Activated CD8-positive, alpha-beta memory T cell treated with anti-CD3 and anti-CD28 coated beads for 4 hours (primary cell): ENCODE results near the gene MCC.

ENCODE experiments used
- DNase-seq, 2 donors: peaks; one replicate each; pipeline ENCODE4 v3.0.0-alpha.2; 2020; ENCODE audit warnings: low read depth in 2 of 2

MCC gene

DNA sequence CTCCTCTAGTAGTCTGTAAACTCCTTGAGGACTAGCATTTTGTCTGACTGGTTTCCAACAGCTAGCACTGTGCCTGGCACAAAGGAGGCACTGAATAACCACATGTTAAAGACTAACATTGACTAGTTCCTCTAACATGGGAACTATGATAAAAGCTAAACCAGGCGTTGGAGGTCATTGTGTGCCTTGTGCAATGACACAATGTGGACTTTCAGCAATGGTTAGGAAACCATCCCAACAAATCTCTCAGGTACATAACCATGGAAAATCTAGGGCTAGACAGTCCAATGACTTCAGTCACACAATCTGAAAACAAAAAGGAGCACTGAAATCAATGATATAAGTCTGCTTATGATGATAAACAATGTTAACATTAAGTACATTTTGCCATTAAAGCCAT, 311.0 kb downstream of the MCC start:
- DNase-seq = no peak

GRCh38 chr5:113176734-113177133, 311.5 kb downstream of the MCC start:
- no peak for DNase-seq

DNA sequence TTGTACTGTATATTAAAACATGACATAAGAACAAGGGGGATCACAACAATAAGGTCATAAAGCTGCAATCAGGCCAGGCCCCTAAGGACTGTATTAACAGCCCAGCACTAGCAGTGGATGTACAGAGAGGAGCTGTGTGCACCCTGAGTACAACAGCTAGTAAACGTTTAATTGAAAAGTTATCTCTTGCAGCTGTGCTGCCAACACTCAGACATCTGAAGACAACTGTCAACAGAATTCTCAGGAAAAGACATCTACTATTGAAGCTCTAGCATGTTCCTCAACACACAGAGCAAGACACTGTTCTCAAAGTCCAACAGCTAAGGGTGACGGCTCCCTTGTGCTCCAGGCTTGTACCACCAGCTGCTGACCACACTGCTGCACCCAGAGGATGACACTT, 312.1 kb downstream of the MCC start:
- no peak for DNase-seq

- DNase-seq = no peak
Observed at GRCh38 chr5:113172231-113172826, 315.9 kb downstream of the MCC start.

- no peak for DNase-seq
Observed at GRCh38 chr5:113171520-113171919, 316.7 kb downstream of the MCC start.

DNA sequence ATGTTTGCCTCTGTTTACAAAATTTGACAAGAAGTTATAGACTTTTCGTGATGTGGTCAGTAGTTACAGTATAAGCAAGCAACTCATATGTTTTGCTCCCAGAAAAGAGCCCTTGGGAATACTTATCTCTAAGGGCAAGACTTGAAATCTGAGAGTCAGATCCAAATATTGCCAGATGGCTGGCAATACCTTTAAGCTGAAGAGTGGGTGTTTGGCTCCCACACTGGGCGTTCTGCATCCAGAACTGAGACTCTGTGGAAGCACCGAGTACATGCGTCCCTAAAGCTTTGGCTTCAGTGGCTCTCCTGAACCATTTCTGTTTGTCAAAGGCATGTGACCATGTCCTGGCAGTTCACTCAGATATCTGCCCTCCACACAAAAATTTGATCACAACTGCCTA, 317.5 kb downstream of the MCC start:
- DNase-seq = no peak

GRCh38 chr5:113169720-113170119, 318.5 kb downstream of the MCC start:
- DNase-seq = no peak

DNA sequence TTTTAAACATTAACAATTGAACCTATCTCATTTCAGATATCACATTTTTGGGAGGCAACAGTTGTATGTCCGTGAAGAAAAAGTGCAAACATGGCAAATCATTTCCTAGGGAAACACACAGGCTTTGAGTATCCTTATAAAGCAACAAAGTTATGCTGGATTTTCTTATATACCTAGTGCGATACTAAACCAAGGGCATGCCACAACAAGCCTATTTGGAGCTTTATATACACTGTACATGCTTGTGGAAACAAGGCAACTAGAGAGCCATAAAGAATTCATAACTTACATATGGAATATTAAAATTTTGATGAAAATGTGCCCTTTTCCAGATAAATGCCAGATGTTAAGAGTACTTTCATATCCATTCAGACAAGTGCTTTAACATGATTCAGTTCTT, 320.3 kb downstream of the MCC start:
- DNase-seq = no peak

DNA sequence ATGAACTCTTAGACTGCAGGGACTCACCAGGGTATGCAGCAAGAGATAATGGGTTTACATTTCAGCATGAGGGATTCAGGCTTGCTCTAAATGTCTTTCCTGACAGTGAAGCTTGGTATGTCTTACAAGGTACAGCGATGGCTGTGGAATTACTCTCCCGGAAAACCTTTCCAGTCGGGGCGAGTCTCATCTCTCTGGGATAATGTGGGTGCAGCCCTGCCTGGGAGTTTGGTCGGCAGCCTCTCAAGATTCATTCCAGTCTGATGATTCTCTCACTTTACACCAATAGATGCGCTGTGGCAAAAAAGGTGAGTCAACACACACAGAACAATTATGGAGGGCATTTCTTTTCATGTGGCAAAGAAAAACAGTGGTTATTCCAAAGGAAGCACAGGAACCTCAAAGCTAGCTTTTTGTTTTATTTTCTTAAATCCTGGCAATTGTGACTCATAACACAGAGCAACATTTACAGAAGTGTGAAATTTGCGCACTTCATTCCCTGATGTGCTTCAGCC, 321.3 kb downstream of the MCC start:
- no peak for DNase-seq

GRCh38 chr5:113166261-113166660, 322.0 kb downstream of the MCC start:
- DNase-seq = no peak

- DNase-seq = no peak
Observed at GRCh38 chr5:113164021-113164420, 324.2 kb downstream of the MCC start.

- no peak for DNase-seq
Observed at GRCh38 chr5:113163328-113163727, 324.9 kb downstream of the MCC start.

GRCh38 chr5:113162770-113163169, 325.5 kb downstream of the MCC start:
- DNase-seq = no peak

DNA sequence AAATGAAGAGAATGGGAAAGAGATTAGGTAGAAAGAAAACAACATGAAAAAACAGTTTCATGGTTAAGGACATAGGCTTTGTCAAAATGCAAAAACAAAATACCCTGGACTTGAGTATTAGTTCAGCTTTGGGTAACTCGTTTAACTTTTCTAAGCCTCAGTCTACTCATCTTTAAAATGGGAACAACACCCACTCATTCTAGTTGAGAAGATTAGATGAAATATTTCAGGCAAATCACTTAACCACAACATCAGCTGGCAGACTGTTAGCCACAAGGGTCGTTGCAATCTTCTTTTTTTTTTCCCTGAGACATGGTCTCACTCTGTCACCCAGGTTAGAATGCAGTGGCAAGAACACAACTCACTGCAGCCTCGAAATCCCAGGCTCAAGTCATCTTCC, 326.0 kb downstream of the MCC start:
- no peak for DNase-seq

DNA sequence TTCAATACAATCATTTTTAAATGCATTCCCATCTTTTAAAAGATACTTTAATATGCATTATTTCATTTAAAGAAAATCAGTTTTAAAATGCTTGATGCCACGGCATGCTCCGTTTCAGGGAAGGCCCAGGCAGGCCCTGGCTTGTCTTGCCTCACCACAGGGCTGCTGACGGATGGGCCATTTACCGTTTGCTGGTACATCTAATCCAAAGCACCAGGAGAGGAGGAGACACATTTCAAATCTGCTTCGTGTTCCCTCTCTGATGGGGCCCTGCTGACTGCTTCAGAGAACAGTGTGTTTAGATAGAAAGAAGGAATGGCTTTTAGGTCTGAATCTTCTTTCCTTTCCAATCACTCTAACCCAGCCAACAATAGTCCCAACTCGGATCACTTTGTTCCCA, 326.4 kb downstream of the MCC start:
- DNase-seq = no peak

DNA sequence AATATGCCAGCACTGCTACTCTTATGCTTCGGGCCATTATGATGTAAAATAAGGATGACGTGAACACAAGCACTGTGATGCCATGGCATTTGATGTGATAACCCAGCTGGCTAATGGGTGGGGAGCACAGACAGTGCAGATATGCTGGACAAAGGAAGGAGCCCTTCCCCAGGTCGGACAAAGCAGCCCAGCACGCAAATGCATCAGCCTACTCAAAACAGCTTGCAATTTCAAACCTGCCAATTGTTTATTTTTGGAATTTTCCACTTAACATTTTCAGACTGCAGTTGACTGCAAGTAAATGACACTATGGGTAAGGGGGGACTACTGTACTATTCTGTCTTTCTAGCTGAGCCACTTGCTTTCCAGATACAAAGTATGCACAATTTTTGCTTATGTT, 330.4 kb downstream of the MCC start:
- DNase-seq = no peak

GRCh38 chr5:113156271-113156877, 331.9 kb downstream of the MCC start:
- no peak for DNase-seq

- no peak for DNase-seq
Observed at GRCh38 chr5:113153512-113154097, 334.6 kb downstream of the MCC start.

DNA sequence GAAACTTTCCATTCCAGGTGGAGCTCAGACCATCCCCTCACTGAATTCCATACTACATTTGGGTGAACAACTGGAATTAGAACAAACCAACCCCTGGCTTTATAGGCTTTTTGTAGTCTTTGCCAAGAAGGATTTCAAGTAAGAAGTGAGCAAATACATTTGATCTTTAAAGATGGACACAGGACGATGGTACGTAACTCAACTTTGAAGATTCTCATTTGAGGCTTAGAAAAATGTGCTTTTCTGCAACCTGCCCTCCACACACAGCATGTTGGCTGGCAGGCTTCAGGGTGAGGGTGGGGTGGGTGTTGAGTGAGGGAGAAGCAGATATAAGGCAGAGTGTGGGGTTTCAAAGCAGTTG, 335.9 kb downstream of the MCC start:
- DNase-seq = no peak

DNA sequence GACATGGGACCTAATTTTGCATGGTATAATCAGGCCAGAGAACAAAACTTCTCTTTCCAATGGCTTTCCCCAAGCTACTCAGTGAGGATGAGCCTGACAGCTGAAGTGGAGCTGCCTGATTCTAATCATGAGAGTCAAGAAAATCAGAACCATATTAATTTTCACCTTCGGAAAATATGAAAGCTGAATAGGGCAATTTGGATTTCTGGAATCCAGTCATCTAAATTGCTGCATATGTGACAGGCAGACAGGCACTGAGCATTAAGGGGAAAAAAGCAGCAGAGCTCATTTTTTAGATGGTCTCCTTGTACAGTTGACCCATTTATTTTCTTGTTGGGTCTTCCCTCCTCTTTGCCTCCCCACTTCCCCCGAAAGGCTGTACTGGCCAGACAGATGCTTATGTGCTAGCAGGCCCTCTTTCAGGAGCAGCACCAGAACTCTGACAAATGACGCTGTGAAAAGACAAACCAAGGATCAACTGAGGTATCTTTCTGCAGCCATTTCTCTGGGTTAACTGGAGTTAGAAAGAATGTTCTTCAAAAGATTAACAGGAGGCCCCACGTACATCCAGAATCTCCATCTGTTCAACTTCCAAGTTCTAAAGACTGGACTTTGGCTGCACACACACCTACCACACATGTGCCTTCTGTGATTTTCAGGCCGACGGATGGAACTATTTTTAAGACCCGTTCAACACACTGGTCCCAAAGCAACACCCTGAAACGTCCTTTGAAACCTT, 336.4 kb downstream of the MCC start:
- no peak for DNase-seq

GRCh38 chr5:113150821-113151220, 337.4 kb downstream of the MCC start:
- no peak for DNase-seq

DNA sequence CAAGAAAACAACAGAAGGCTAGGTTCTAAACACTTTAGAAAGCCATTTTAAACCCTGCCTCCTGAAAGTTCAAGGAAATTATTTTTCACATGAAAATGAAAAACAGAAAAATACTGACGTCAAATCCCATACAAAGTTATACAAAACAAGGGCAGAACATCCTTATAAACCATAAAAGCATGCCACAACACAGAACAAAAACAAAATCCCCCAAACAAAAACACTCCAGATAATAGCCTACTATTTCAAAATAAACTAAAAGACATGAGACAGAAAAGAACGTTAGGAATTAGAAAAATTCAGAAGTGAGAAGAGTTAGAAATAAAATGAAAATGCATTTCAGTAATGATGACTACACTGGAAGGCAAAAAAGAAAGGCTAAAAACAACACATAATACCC, 338.0 kb downstream of the MCC start:
- DNase-seq = no peak

DNA sequence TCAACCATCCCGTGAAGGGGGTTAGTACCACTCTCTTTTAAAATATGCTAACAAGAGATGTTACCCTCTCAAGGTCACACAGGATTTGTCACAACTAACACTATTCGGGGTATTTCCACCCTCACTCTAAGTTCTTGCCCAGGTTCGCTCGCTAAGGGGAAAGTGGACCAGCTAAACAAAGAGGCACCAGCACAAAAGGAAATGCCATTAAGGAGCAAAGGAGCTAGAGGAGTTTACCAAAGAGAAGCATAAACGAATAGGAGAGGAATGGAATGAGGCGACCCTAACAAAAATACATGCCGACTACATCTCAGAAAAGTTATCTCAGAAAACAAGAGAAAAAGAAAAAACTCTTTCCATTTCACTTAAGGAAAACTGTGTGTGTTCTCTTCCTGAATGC, 340.7 kb downstream of the MCC start:
- DNase-seq = no peak
